D341Med (cell line): Measurements from ENCODE around the gene GPSM1.

Experiments used
- DNase-seq: peaks from one replicate; pipeline ENCODE4 v3.0.0; 2012; ENCODE audit warnings: low spot score

The GPSM1 gene

GRCh38 chr9:136327304-136327974, at the start of gene GPSM1:
Gene GPSM1, plus strand, starts transcription at chr9:136327539. Its CDS starts 157 bp downstream, at chr9:136327696.
- DNase-seq: peak; percentile 92

- DNase-seq: no peak
Observed at GRCh38 chr9:136277746-136278145, 49.6 kb upstream of the GPSM1 start.

GRCh38 chr9:136278221-136278620, 49.1 kb upstream of the GPSM1 start:
- DNase-seq: no peak

- DNase-seq: no peak
Observed at GRCh38 chr9:136278894-136279293, 48.4 kb upstream of the GPSM1 start.

GRCh38 chr9:136279471-136279870, 47.9 kb upstream of the GPSM1 start:
- no peak for DNase-seq

- no peak for DNase-seq
Observed at GRCh38 chr9:136280535-136281315, 46.6 kb upstream of the GPSM1 start.

GRCh38 chr9:136281421-136282271, 45.7 kb upstream of the GPSM1 start:
- DNase-seq: no peak

- no peak for DNase-seq
Observed at GRCh38 chr9:136282272-136282861, 45.0 kb upstream of the GPSM1 start.

- DNase-seq: peak; percentile 92
Observed at GRCh38 chr9:136283291-136284235, 43.8 kb upstream of the GPSM1 start.

GRCh38 chr9:136284311-136284710, 43.0 kb upstream of the GPSM1 start:
- no peak for DNase-seq

GRCh38 chr9:136284951-136285350, 42.4 kb upstream of the GPSM1 start:
- DNase-seq: no peak

- DNase-seq: no peak
Observed at GRCh38 chr9:136285501-136286358, 41.6 kb upstream of the GPSM1 start.

GRCh38 chr9:136286359-136286986, 40.9 kb upstream of the GPSM1 start:
- no peak for DNase-seq

GRCh38 chr9:136286987-136287379, 40.4 kb upstream of the GPSM1 start:
- no peak for DNase-seq

- no peak for DNase-seq
Observed at GRCh38 chr9:136287960-136288753, 39.2 kb upstream of the GPSM1 start.

- no peak for DNase-seq
Observed at GRCh38 chr9:136289651-136290507, 37.5 kb upstream of the GPSM1 start.

GRCh38 chr9:136290508-136291000, 36.8 kb upstream of the GPSM1 start:
- no peak for DNase-seq
